Stromal cell of bone marrow (primary cell): ENCODE measurements around the gene FASTKD1.
A peak's percentile ranks its signal among the peaks of the same experiment; 100 is the strongest.

ENCODE experiments used
- DNase-seq: peaks from one replicate; pipeline ENCODE4 v3.0.0-alpha.2; 2012; ENCODE audit warnings: low read depth

Gene FASTKD1

GRCh38 chr2:169507698-169508097 is 66.0 kb downstream of the FASTKD1 start:
- peak; percentile 53 for DNase-seq

- DNase-seq = no peak
These were observed 69.0 kb downstream of the FASTKD1 start for GRCh38 chr2:169504651-169505050.

GRCh38 chr2:169495310-169495928 is 78.2 kb downstream of the FASTKD1 start:
- no peak for DNase-seq

GRCh38 chr2:169493360-169493759 is 80.3 kb downstream of the FASTKD1 start:
- DNase-seq = no peak

GRCh38 chr2:169491378-169491777 is 82.3 kb downstream of the FASTKD1 start:
- no peak for DNase-seq

GRCh38 chr2:169490834-169491233 is 82.8 kb downstream of the FASTKD1 start:
- DNase-seq = no peak

- no peak for DNase-seq
These were observed 87.2 kb downstream of the FASTKD1 start for GRCh38 chr2:169486487-169486886.

GRCh38 chr2:169485650-169486138 is 88.0 kb downstream of the FASTKD1 start:
- no peak for DNase-seq

- DNase-seq = no peak
These were observed 93.6 kb downstream of the FASTKD1 start for GRCh38 chr2:169480079-169480465.
